Gastroesophageal sphincter (tissue), 4 donors: ENCODE data around the gene SENP1. TPM values are rescaled to one million over a fixed set of nuclear protein-coding genes. Genes with fewer than 3 reads are reported as not detected.

ENCODE experiments used
- ATAC-seq: fragments of 150-250 bp; one replicate; pipeline ENCODE4 v1.9.1; 2016; ENCODE audit warnings: mild to moderate bottlenecking, moderate library complexity
- H3K27ac ChIP-seq, 4 donors: fragments of 200-600 bp; sonication (generic) in 3 of 4; 1 replicate in 3 of 4; 2 replicates in 1 of 4; pipeline ENCODE4 v1.5.1; 2016 to 2019
- H3K27me3 ChIP-seq: fragments of 200-600 bp; sonication (generic); one replicate; pipeline ENCODE4 v1.5.1; 2019
- H3K36me3 ChIP-seq, 2 donors: fragments of 200-600 bp; sonication (generic); one replicate each; pipeline ENCODE4 v1.5.1; 2019; ENCODE audit warnings: control low read depth in 1 of 2
- H3K4me1 ChIP-seq, 3 donors: fragments of 200-600 bp; sonication (generic); 1 replicate in 2 of 3; 2 replicates in 1 of 3; pipeline ENCODE4 v1.5.1; 2016 to 2019; ENCODE audit warnings: control low read depth in 2 of 3
- H3K4me3 ChIP-seq, 2 donors: fragments of 200-600 bp; sonication (generic); one replicate each; pipeline ENCODE4 v1.5.1; 2019; ENCODE audit warnings: mild to moderate bottlenecking in 1 of 2, moderate library complexity in 1 of 2
- H3K9me3 ChIP-seq, 3 donors: fragments of 200-600 bp; sonication (generic); one replicate each; pipeline ENCODE4 v1.5.1; 2017 to 2019; ENCODE audit warnings: control low read depth in 2 of 3
- EP300 ChIP-seq: sonication (generic); formaldehyde crosslinking; IDR thresholded peaks from one replicate; pipeline ENCODE4 v1.6.1; 2017; ENCODE audit warnings: antibody characterized with exemption, mild to moderate bottlenecking
- POLR2A ChIP-seq, 2 donors: fragments of 450-650 bp; IDR thresholded peaks; one replicate each; pipeline ENCODE4 v1.6.1; 2017; ENCODE audit warnings: antibody characterized with exemption in 2 of 2, mild to moderate bottlenecking in 2 of 2, moderate library complexity in 1 of 2
- POLR2AphosphoS5 ChIP-seq: sonication (generic); formaldehyde crosslinking; IDR thresholded peaks from one replicate; pipeline ENCODE4 v1.6.1; 2017; ENCODE audit warnings: antibody characterized with exemption
- WGBS, 2 donors: methylation state at CpG; one replicate each; pipeline ENCODE4 v1.1.5; 2018; ENCODE audit warnings: low coverage in 1 of 2; 5-methylcytosine and 5-hydroxymethylcytosine counted together
- total RNA-seq, 4 donors: library from RNA; depleted of rRNA; stranded (reverse); fragments of >200 nt; gene quantifications; one replicate each; pipeline ENCODE4 v1.1.0, GENCODE V29; 2016
- TF ChIP-seq, protein P1 (sequence below), 4 experiments: fragments of 200-600 bp in 2 of 4; fragments of 450-650 bp in 2 of 4; sonication (generic) in 1 of 4; IDR thresholded peaks; one replicate each; pipeline ENCODE4 v1.5.1; 2017 to 2019; ENCODE audit warnings: antibody characterized with exemption in 4 of 4, mild to moderate bottlenecking in 2 of 4, moderate library complexity in 2 of 4

Gene SENP1
- total RNA-seq, 4 donors from 2014 or later, result 17.3 to 23.8 (median 20.7) TPM

GRCh38 chr12:48034835-48035805, 70.8 kb downstream of the SENP1 start:
- TF ChIP-seq, protein P1, sequence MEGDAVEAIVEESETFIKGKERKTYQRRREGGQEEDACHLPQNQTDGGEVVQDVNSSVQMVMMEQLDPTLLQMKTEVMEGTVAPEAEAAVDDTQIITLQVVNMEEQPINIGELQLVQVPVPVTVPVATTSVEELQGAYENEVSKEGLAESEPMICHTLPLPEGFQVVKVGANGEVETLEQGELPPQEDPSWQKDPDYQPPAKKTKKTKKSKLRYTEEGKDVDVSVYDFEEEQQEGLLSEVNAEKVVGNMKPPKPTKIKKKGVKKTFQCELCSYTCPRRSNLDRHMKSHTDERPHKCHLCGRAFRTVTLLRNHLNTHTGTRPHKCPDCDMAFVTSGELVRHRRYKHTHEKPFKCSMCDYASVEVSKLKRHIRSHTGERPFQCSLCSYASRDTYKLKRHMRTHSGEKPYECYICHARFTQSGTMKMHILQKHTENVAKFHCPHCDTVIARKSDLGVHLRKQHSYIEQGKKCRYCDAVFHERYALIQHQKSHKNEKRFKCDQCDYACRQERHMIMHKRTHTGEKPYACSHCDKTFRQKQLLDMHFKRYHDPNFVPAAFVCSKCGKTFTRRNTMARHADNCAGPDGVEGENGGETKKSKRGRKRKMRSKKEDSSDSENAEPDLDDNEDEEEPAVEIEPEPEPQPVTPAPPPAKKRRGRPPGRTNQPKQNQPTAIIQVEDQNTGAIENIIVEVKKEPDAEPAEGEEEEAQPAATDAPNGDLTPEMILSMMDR (IDR thresholded peaks at IDR 0.05), result no peak
- TF ChIP-seq EP300, result no peak
- TF ChIP-seq POLR2A (IDR thresholded peaks at IDR 0.05), result no peak
- no peak for TF ChIP-seq POLR2AphosphoS5
- Histone ChIP-seq H3K27ac (no peak overlapping the region), H3K4me1 (no peaks in the 10 kb centered on the region), H3K9me3 (no peaks in the 10 kb centered on the region), H3K36me3 (no peaks in the 10 kb centered on the region), H3K4me3 (no peak overlapping the region), H3K27me3 (peaks cover 28% of the 10 kb centered on the region)
- WGBS, 2 donors, result 87 to 88% methylated on average over 5 of the region's 8 CpGs
- no peak for ATAC-seq

DNA sequence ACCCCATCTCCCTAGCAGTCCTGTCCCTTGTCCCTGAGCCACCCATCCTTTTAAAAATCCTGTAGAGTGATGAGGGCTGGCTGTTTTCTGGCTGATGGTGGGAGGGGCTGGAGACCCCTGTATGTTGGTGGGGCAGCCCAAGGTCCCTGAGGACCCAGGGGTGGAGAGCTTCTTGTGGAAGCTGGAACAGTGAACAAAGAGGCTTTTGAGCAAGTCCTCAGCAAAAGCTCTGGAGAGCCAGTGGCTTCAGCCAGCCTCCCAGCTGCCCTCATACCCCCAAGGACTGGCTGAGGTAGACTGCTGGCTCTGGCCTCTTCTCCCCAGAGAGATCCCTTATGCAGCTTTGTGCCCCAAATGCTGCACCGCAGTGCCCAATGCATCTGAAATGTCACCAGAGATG, 72.4 kb downstream of the SENP1 start:
- Histone ChIP-seq H3K36me3 (no peaks in the 10 kb centered on the region), H3K4me3 (no peak overlapping the region), H3K27me3 (peaks cover 28% of the 10 kb centered on the region), H3K4me1 (no peaks in the 10 kb centered on the region), H3K9me3 (no peaks in the 10 kb centered on the region), H3K27ac (no peak overlapping the region)
- no peak for ATAC-seq
- TF ChIP-seq POLR2AphosphoS5, result no peak
- no peak for TF ChIP-seq EP300
- TF ChIP-seq, protein P1 (IDR thresholded peaks at IDR 0.05), result no peak
- no peak for TF ChIP-seq POLR2A (IDR thresholded peaks at IDR 0.05)
- WGBS, 2 donors, result 100% methylated on average over 1 of the region's 1 CpG

GRCh38 chr12:48032597-48032996, 73.3 kb downstream of the SENP1 start:
- no peak overlapping the region for H3K4me3 ChIP-seq
- no peaks in the 10 kb centered on the region for H3K9me3 ChIP-seq
- no peaks in the 10 kb centered on the region for H3K4me1 ChIP-seq
- H3K36me3 ChIP-seq, result no peaks in the 10 kb centered on the region
- H3K27me3 ChIP-seq, result peaks cover 28% of the 10 kb centered on the region
- ATAC-seq, result no peak
- no peak overlapping the region for H3K27ac ChIP-seq
- 90 to 100% methylated on average over 1 of the region's 1 CpG for WGBS, 2 donors
- TF ChIP-seq EP300 (no peak), POLR2A (IDR thresholded peaks at IDR 0.05) (no peak), POLR2AphosphoS5 (no peak)
- TF ChIP-seq, protein P1 (IDR thresholded peaks at IDR 0.05), result no peak

- Histone ChIP-seq H3K4me1 (no peaks in the 10 kb centered on the region), H3K9me3 (no peaks in the 10 kb centered on the region), H3K36me3 (no peaks in the 10 kb centered on the region), H3K27ac (no peak overlapping the region), H3K4me3 (no peak overlapping the region), H3K27me3 (peaks cover 22% of the 10 kb centered on the region)
- TF ChIP-seq POLR2A (IDR thresholded peaks at IDR 0.05) (no peak), POLR2AphosphoS5 (no peak), EP300 (no peak)
- TF ChIP-seq, protein P1 (IDR thresholded peaks at IDR 0.05), result no peak
- WGBS, 2 donors, result 85 to 100% methylated on average over 2 to 5 of the region's 12 CpGs
- ATAC-seq, result no peak
Measured at GRCh38 chr12:48031135-48031960, 74.5 kb downstream of the SENP1 start.
